GM11168 (cell line): ENCODE results near the gene TEX54.

Experiments
- in situ Hi-C: fragments of 300-500 bp; cut with MboI; formaldehyde crosslinking; loops from one replicate; pipeline ENCODE4 v1.12.0; 2022; ENCODE audit warnings: low sequenced_read_pairs; ENCODE audit not compliant: unreplicated experiment

Gene TEX54

GRCh38 chr11:62792202-62792575 lies 40.5 kb downstream of the TEX54 start:
- in situ Hi-C loops: no loop called here

GRCh38 chr11:62791501-62792201 lies 41.0 kb downstream of the TEX54 start, which contains the start of gene TMEM223:
TSS of gene TMEM223 (minus strand) at chr11:62792006. CDS start at chr11:62791994, 12 bp downstream.
- in situ Hi-C loops: no loop called here

GRCh38 chr11:62789576-62789975 lies 43.1 kb downstream of the TEX54 start:
- in situ Hi-C loops: no loop called here

GRCh38 chr11:62788991-62789390 lies 43.6 kb downstream of the TEX54 start:
- in situ Hi-C loops: no loop called here

GRCh38 chr11:62787005-62787759 lies 45.5 kb downstream of the TEX54 start, which contains the start of gene TMEM179B:
TSS of gene TMEM179B (plus strand) at chr11:62787402. CDS start at chr11:62787432, 30 bp downstream.
- in situ Hi-C loops: no loop called here

- in situ Hi-C loops: no loop called here
These were observed 46.2 kb downstream of the TEX54 start for GRCh38 chr11:62786318-62787004.

- in situ Hi-C loops: no loop called here
These were observed 49.9 kb downstream of the TEX54 start for GRCh38 chr11:62782753-62783152.
